ENCODE results near the gene FKBP4.

- TF ChIP-seq EZH2 (IDR thresholded peaks at IDR 0.05; ENCODE audit: low read length), result no peak
- TF ChIP-seq CTCF (optimal IDR thresholded peaks at IDR 0.05 in 1 of 3, IDR thresholded peaks at IDR 0.05 in 1 of 3, conservative IDR thresholded peaks at IDR 0.05 in 1 of 3; ENCODE audit: extremely low read depth in 1 of 3, insufficient read depth in 2 of 3, low read length in 3 of 3), result peak in 1 of 3 experiments; percentile 3
Measured at GRCh38 chr12:2795291-2796186, 769 bp downstream of the FKBP4 start.

All from keratinocyte (primary cell).